Skin of body (tissue), 2 donors: Measurements from ENCODE around the gene PAK5. TPM values are rescaled to one million over a fixed set of nuclear protein-coding genes. Genes with fewer than 3 reads are reported as not detected.

Experiments
- DNase-seq: peaks from one replicate; lab custom pipeline; 2025; lab: John Stamatoyannopoulos, UW
- total RNA-seq: library from RNA; depleted of rRNA; stranded (reverse); fragments of >200 nt; gene quantifications from one replicate; pipeline ENCODE4 v1.2.3, GENCODE V29; 2014

The PAK5 gene
- total RNA-seq, 1 donor from 2014 or later, result 0.30 TPM

DNA sequence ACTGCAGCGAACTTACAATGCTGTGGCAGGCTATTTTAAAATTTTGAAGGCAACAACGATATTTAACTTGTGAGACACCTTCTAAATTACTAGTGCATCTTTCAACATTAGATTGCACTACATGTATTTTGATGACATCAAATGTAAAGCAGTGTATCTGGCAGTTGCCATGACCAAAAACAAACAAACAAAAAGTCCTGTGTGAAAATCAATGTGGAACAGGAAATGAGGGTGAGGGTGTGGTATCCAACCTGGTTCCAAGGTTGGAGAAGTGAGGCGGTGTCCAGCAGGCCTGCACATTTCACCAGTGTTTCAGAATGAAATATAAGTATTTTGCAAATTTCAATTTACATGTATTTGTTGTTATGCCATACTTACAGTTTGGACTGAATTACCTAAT is 212.5 kb downstream of the PAK5 start:
- no peak for DNase-seq

GRCh38 chr20:9617940-9618339 is 220.9 kb downstream of the PAK5 start:
- peak; percentile 6 for DNase-seq

DNA sequence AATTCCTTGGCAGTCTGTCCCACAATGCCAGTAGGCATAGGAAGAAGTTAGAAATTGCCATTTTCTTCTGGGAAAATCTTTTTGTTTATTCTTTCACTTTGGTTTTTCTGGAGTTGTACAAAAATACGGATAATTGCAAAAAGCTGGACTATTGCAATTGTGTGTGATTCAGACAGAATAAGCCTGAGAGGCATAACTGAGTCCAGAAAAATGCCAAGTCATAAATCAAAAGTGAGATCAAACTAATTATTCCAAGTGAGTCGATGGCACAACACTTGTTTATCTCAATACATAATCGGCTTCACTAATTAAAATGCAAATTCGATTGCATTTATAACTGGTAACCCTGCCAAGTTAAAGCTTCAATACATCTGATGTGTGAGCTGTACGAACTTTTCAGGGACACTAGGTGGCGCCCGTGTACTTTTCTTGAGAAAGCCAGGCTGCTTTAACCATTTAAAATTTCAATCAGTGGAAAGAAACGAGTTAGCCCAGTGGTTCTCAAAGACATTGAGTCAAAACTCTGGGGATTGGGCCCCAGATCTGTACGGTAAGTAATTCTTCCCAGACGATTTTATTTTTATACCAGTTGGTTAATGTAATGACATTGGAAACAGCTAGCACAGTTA is 221.9 kb downstream of the PAK5 start:
- peak; percentile 56 for DNase-seq

DNA sequence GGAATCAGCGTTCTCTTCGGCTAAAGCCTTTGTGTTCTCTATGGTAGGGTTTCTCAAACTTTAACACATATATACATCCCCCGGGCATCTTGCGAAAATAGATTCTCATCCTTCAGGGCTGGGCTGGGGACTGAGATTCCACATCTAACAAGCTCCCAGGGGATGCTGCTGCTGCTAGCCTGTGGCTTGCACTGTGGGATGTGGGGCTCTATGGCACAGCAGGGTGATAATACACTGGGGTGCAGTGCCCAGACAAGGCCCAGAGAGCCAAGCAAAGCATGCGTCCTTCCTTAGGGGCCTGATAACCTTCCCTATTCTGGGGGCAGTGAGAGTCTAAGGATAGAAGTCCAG is 222.4 kb downstream of the PAK5 start:
- DNase-seq, result no peak

DNA sequence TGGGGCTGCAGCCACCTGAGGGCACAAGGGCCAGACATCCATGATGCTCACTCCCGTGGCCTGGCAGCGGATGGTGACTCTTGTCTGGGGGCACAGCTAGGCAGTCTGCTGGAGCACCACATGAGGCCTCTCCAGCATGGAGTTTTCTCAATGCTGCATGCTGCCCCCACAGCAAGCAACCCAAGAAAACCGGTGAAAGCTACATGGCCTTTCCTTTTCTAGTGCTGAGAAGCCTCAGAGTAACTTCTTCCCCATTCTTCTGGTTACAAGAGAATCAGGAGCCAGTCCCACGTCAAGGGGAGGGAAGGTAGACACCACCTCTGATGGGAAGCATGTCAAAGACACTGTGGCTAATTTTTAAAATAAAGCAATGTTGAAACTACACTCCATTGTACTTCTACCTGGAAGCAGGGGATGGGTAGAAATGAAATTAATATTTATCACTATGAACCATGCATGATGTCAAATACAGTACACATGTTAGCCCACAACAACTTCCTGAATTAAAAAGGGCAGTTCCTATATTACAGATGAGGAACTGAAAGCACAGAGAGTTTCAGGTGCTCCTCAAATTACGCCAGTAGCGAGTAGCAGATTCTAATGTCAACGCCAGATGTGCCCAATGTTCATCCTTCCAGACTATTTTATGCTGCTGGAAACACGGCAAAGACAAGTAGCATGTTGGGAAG is 223.0 kb downstream of the PAK5 start:
- DNase-seq, result no peak

GRCh38 chr20:9615118-9615517 is 223.8 kb downstream of the PAK5 start:
- DNase-seq, result no peak

DNA sequence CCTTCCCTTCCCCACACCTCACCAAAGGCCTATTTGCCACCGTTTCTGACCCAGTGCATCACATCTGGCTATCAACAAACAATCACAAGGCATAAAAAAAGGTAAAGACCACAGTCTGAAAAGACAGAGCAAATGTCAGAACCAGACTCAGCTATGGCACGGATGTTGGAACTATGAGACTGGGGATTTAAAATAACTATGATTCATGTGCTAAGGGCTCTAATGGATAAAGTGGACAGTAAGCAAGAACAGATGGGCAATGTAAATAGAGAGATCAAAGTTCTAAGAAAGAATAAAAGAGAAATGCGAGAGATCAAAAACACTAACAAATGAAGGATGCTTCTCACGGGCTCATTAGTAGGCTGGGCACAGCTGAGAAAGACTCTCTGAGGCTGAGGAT is 225.0 kb downstream of the PAK5 start:
- no peak for DNase-seq

GRCh38 chr20:9611921-9612320 is 227.0 kb downstream of the PAK5 start:
- DNase-seq, result no peak

DNA sequence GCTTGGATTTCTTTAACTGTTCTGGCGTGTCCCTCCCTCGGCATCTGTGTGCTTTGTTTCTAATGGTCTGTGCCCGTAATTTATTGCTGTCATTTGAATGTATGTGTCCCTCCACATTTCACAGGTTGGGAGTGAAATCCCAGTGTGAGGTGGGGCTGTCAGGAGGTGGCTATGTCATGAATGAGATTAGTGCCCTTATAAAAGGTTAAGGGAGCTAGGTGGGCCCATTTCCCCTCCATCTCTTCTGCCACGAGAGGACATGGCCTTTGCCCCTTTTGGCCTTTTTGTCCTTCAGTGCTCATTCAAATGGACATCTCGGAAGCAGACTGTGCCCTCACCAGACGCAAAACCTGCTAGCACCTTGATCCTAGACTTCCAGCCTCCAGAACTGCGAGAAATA is 228.2 kb downstream of the PAK5 start:
- DNase-seq, result no peak

DNA sequence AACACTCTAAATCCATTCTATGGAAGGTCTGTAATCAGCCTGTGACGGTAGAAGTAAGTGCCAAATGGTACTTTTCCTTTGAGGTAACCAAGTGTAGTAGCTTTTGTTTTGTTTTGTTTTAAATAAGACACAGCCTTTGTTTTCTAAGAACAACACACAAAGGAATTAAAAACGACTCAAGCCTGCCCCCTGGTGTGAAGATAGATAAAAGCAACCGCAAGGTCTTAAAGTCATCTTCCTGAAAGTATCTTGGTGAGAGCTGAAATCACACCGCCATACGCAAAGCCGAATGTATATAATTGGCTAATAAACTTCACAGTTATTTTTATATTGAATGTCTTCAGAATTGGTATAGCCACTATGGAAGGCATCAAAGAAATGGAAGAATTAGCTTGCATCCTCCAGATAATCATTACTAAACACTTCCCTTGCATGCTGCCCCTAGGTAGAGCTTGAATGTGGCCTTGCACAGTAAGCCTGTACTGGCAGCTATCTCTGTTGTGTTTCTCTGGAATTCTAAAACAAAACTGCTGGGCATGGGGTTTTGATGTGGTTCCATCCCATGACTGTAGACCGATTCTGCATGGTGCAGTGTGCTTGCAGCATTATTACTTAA is 228.9 kb downstream of the PAK5 start:
- DNase-seq, result peak; percentile 49

DNA sequence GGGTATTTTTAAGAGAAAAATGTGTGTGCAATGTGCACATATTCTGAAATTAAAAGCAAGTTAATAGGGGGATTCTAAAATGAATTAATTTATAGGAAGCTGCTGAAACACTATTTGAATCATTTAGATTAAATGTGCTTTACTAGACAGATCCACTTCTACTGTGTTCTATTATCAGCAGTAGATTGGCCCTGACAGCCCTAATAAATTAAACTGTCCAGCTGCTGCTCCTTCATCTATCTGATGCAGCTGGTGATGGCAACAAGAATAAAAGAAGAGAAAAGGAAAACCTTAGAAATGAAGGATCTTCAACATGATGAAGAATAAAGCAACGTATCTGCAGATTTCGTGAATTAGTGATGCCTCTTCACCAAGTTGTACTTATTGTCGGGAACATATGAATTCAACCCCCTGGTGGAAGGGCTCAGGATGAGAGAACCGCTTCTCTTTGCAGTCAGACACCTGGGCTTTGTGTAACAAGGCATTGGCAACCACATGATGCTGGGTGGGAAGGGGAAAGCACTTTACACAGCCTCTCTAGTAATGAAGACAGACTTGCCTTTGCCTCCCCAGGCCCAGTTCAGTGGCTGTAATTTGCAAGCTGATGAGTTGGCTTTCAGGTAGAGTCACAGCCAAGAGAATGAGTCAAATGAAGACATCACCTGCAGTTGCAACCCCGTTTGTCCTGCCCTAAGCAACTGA is 230.1 kb downstream of the PAK5 start:
- DNase-seq, result no peak

GRCh38 chr20:9602847-9603183 is 236.1 kb downstream of the PAK5 start:
- DNase-seq, result no peak

- DNase-seq, result no peak
These were observed 238.3 kb downstream of the PAK5 start for GRCh38 chr20:9600562-9600961.

GRCh38 chr20:9597547-9597946 is 241.3 kb downstream of the PAK5 start:
- no peak for DNase-seq

GRCh38 chr20:9595763-9596162 is 243.1 kb downstream of the PAK5 start:
- no peak for DNase-seq

DNA sequence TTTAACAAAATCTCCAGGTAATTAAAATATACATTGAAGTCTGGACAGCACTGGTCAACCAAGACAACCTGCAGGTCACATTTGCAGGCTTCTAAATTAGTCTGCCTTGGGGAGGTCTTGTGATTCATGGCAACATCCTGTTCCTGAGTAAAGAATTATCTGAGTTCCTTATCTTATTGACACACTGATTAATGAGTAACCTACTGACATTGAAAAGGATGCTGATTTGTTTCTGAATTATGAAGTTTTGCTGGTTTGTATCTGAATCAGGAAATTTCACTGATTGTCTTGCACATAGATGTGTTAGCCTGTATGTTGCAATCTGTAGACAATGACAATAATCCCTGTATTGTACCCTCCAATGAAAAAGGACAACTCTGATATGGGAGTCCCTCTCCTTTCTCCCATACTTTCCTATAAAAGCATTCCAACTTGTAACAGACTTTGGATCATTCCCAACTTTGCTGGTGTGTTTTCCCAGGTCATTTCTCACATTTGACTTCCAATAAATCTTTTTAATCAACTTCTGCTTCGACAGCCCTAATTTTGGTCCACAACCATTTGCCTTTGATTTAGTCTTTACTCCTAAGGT is 244.5 kb downstream of the PAK5 start:
- no peak for DNase-seq

DNA sequence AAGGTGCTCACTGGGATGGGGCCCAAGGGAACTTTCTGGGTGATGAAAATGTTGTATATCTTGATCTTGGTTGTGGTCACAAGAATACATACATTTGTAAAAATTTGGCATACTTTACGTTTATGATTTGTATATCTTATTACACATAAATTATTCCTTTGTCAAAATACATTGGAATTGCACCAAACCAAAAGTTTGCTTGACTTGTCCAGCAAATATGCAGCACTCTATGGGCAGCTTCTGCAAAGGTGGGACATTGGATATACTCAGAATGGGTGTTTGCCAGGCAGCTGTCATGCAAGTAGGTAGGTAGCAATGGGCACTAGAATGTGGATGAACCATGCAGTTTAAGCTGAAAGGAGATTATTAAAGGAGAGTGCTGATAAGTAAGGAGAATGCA is 246.5 kb downstream of the PAK5 start:
- DNase-seq, result no peak

GRCh38 chr20:9591080-9591479 is 247.8 kb downstream of the PAK5 start:
- DNase-seq, result no peak

- no peak for DNase-seq
These were observed 248.7 kb downstream of the PAK5 start for GRCh38 chr20:9590189-9590588.

DNA sequence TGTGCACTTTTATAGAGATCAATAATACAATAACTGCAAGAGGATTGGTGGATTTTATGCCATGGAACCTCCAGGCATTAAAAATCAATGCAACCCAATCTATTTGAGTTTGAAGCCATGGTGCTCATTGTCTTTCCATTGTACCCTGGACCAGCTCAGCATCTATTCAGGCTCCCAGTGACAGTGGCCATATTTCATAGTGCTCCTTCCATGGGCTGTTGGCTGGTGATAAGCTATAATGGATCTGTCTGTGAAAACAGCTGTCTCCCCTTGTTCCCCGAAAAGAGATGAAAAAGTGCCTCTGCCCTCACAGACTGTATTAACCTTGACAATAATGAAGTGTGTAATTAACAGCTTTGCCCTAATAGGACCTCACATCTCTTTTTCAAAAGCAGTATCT is 250.2 kb downstream of the PAK5 start:
- DNase-seq, result no peak

GRCh38 chr20:9583151-9583550 is 255.7 kb downstream of the PAK5 start:
- no peak for DNase-seq

DNA sequence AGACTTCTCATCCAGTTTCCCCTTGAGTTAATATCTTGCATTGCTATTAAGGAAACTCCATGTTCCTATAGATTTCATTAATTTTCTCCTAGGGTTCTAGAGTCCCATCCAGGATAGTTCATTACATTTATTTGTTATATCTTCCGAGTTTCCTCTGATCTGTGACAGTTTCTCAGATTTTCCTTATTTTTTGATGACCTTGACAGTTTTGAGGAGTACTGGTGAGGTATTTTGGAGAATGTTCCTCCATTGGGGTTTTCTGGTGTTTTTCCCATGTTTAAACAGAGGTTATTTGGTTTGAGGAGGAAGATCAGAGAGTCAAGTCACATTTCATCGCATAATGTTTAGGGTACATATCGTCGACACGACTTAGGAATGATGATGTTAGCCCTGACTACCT is 256.7 kb downstream of the PAK5 start:
- no peak for DNase-seq
